HG03520 (cell line): ENCODE data around the gene FAM168B.

Experiments
- ATAC-seq: cut with Tn5 transposase; IDR thresholded peaks from one replicate; pipeline ENCODE4 v1.9.1; 2021; ENCODE audit warnings: mild to moderate bottlenecking, moderate library complexity; ENCODE audit not compliant: unreplicated experiment

The FAM168B gene

DNA sequence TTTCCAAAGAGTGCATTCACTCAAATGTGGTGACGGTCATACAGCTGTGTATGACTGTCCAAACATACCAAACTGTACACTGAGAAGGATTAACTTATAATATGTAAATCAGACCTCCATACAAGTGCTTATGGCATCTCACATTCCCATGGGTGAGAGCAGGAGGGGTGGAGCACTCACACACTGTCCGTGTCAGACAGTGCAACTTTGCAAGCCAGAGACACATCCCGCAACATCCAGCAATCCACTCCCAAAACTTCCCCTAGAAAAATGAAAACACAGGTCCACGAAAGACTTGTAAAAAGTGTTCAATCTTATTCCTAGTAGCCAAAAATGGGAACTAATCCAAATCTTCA lies 36.4 kb downstream of the FAM168B start:
- ATAC-seq: no peak

DNA sequence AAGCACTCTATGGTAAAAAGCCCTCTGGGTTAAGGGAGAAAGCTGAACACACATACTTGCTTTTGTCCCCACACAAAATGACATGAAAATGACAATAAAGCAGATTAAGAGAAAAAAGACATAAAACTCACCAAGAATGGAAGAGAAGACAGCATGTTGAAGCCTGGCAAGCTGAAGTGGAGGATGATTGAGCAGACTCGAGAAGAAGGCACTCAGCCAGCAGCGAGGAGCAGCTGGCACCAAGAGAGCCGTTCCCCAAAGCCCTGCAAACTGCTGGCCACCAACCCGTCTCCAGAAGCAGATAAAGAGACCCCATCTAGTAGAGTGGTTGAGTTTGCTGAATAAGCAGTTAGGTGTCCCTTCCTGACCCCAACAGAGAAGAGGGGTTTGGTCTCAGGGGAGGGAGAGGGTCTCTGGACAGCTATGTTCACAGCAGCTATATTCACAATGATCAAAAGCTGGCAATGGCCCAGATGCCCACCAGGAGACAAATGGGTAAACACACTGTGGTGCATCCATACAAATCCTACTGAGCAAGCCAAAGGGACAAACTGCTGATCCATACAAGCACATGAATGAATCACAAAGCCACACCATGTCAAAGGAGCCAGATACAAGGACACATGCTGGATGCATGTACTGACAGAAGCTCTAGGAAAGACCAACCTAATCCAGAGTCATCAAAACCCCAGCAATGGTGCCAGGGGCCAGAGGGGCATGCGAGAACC lies 36.9 kb downstream of the FAM168B start:
- no peak for ATAC-seq

DNA sequence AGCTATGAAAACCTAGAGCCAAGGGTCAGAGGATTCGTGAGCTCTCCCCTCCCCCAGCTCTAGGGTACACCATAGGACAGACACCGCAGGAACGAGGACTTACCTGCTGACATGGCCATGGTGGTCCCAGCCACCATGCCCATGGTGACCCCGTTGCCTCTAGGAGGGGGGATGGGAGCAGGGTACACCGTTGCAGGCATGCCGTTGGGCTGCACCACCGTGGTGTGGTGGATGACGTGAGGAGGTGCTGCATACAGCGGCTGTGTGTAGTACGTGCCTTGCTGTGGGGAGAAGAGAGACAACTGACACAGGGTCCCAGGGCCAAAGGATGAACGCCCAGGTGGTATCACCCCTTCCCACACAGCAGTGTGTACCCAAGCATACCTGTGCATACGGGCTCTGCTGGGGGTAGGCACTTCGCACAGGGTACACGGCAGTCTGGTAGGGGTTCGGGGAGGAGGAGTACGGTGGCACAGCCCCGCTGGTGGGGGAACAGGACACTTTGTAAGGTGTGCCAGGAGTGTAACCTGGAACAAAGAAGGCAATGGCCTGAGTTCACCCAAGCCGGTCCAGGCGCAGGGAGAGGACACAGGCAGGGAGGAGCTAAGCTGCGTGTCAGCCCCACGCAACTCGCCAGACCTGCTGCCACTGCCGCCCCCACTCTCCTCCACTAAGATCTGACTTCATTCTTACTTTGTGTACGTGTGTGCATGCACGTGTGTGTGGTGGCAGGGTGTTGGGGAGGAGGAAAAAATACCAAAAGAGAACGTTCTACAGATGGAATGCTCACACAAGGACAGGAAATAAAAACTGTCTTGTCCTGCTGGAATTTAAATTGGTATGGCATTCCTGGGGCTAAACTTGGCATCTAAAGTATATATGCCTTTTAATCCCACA lies 37.8 kb downstream of the FAM168B start:
- no peak for ATAC-seq

DNA sequence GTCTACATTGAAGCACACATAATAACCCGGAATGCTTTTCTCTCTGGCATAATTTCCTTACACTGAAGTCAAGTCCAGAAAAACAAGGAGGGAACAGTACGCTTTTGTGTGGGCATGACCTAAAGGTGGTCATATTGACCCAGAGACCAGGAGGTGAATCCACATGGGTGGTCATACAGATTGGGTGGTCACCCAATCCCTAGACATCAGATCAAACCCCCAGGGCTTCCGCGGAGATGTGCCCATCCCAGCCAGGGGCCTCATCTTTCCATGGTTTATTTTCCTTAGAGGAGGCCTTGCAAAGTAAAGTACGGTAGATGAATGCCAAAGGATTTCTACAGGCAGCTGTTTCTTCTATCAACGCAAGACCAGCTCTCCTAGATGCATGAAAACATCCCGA lies 38.8 kb downstream of the FAM168B start:
- ATAC-seq: no peak

DNA sequence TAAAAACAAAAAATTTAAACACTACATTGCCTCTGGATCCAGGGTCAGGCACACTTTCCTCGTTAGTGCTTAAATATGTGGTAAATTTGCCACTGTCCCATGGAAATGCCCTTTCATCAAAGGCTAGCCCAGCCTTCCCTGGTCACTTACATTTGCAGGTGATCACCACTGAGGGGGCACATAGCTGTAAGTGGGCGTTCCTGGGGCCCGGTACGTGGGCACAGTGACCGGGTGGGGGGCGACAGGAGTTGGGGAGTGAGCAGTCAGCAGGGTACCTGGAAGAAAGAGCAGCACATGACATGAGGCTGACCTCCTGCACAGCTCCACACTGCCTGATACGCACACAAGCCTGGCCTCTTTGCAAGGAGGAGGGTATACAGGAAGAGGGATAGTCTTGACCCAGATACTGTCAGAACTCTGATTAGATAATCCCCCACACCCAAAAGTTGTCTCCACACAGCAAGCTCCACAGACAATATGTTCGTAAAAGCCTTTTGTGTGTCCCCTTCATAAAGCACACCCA lies 40.5 kb downstream of the FAM168B start:
- no peak for ATAC-seq

DNA sequence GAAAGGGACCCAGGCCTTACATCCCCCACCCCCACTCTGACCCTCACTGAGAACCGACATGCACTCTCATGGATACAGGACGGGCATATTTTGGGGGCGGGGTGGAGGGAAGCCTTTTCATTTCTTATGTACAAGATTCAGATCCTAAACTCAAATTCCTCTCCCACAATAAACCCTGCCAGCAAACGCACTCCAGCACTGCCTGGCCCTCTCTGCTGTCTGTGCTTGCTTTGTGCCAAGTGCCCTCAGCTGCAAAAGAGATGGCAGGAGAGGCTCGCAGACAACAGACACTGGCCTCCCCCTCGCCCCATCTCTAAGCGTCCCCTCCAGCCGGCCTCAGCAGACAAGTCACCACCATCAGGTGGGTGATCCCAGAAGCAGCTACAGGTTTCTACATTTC lies 42.4 kb downstream of the FAM168B start:
- ATAC-seq: no peak

GRCh38 chr2:131049150-131049718 lies 44.0 kb downstream of the FAM168B start:
- no peak for ATAC-seq

- no peak for ATAC-seq
These were observed 44.6 kb downstream of the FAM168B start for GRCh38 chr2:131048641-131049040.

DNA sequence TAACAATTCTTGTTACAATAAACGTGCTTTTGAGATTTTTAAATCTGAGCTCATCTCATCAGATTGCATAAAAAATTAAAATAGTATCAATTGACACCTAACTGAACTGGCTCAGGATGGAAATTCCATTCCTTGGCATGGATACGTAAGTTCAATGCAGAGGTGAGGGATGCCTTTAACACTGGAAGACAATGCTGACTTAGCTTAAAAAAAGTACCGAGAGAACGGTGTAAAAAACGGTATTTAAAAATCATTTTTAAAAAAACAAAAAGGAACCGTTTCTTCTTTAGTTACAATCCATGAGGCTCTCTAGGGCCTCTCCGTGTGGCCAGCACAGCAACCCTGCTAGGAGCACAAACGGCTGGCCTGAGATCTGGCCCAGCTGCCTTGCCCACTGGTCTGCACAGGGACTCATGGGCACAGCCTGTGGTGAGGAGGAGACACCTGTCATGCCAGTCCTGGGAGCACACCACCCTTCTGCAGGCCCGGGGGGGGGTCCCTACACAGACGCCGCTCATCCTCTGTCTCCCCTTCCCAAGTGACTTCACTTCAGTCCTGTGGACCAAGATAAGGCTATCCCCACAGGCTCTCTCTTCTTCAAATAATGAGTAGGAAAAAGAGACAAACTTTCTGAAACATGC lies 45.2 kb downstream of the FAM168B start:
- no peak for ATAC-seq

DNA sequence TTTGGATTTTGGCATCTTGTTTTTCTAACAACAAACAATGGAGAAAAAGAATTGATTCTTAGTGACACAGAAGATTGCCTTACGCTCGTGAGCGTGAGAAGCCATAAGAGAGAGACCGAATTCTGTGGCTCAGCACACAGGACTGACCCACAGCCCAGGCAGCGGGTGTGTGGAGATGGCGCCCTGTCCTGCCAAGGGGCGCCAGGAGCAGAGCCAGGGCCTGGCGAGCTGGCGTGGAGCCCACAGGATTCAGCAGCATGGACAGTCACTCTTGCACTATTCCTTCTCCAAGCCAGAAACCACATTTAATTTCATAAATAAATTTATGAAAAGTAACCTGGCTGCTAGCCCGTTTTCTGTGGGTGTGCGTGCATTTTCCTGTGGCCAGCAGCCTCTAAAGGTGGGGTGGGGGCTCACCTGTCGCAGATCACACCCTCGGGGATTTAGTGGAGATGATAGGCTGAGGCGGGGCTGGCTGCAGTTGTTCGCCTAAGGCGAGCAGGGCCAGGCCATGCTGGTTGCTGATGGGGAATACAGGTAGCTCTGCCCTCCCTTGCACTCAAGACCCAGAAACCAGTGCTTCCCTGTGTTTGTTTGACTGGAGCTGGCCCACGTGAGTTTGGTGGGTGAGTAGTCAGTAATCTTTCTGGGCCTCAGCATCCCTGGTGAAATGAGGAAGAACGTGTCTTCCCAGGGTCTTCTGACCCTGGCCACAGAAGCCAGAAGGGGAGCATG lies 46.2 kb downstream of the FAM168B start:
- ATAC-seq: no peak

DNA sequence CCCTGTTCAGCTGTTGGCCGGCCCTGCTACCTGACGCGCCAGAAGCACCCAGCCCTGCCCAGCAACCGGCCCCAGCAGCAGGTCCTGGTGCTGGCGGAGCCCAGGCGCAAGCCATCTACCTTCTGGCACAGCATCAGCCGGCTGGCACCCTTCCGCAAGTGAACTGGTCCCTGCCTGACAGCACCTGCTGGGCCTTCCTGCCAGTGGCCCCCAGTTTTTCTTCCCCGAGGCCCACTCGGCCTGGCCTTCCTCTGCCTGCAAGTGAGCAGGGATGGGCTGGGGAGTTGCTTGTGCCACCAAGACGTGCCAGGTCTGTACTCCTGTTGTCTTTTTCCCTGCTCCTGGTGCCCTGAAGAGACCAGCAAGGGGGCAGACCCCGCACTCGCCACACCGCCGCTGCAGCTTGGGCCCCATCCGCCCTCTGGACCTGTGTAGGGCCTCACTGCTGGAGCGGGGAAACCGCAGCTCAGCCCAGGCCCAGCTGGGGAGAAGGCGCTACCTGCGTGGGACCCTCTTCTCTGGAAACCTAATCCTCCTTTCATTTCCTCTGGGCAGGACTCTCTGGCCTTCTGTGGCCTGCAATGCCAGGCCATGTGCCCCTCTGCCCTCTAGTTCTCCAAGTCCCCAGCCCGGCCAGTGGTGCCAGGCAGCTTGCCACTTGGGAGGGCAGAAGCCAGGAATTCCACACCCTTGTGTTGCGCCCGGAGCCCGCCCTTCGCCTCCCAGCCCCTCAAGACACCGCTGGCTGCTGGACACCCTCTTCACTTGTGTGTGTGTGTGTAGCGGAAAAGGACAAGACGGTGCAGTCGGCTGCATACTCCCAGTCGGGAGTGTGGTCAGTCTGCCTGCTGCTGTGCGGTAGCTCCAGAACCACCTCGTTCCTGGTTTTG lies 47.0 kb downstream of the FAM168B start:
- no peak for ATAC-seq

DNA sequence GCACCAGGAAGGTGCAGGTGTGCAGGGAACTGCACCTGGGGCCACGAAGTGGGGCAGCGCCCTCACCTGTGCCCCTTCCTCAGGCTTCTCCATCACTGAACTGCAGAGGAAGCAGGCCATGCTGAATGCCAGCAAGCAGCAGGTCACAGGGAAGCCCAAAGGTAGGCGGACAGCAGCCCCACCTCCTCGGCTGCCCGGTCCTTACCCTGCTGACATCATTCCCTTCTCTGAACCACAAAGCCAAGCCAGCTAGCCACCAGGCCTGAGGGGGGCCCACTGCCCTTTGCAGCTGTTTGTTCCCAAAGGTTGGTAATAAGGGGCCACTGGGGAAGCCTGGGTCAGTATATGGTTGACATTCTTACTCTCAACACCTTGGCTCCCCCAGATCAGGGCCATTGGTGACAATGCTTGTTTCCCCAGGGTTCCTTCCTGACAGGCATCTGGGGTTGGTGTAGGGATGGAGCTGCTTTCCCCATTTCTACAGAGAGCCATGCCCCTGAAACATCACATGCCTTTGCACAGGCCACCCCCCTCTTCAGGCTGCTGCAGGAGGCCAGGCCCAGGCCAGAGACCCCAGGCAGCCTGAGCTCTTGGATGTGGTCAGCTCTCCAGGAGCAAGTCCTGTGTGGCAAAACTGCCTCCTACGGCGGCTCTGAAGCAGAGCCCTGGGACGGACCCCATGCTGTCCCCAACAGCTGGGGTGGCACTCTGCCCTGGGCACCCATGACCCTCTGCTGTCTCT lies 47.8 kb downstream of the FAM168B start:
- no peak for ATAC-seq

DNA sequence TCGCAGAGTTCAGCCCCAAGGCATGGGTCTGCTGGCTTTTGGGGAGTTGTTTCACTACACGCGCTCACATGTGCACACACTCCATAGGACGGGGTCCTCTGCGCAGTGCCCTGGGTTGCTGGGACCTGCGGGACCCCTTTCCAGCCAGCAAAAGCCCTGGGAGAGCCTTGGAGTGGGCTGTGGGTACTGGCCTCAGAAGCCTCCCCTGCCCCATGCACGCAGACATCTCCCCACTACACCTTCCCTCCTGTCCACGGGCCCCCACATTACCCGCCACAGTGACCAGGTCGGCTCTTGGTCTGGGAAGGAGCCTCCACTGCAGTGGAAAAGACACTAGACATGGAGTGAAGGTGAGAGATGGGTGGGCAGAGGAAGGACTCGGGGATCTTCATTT lies 48.5 kb downstream of the FAM168B start:
- no peak for ATAC-seq

- no peak for ATAC-seq
These were observed 49.0 kb downstream of the FAM168B start for GRCh38 chr2:131044075-131044756.

GRCh38 chr2:131043199-131044074 lies 49.8 kb downstream of the FAM168B start:
- no peak for ATAC-seq

DNA sequence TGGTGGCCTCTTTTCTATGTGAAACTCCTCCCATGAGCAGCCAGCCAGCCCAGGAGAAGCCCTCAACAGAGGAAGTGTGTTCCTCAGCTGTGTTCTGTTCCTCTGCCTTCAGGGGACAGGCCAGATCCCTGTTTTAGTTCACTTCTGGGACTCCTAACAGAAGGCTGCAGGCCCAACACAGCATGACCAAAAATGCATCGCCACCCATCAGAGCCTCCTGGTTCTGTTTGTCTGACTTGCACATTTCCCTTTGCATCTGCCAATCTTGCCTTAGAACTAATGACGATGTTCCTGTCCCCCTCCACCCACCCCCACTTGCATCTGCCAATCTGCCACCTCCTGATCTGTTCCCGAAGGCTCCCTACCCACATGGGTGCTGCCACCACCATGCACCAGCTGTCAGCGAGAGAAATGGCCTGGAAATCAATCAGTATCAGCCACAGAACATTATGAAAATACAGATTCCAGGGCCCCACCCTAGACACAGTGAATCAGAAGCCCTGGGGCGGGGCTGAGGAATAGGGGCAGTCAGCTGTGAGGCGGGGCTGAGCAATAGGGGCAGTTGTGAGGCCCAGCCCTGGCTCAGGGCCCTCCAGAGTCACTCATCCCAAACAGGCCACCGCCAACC lies 51.0 kb downstream of the FAM168B start:
- ATAC-seq: no peak
